ENCODE measurements around the gene TPTE. TPM values are rescaled to one million over a fixed set of nuclear protein-coding genes. Genes with fewer than 3 reads are reported as not detected.
"Not testable (repeated sequence)": the region's sequence is repeated elsewhere in the genome, so short reads cannot be mapped to it uniquely, and the experiment has no call there.

Gene TPTE
- total RNA-seq, 1 experiment from 2014 or later, result not detected

DNA sequence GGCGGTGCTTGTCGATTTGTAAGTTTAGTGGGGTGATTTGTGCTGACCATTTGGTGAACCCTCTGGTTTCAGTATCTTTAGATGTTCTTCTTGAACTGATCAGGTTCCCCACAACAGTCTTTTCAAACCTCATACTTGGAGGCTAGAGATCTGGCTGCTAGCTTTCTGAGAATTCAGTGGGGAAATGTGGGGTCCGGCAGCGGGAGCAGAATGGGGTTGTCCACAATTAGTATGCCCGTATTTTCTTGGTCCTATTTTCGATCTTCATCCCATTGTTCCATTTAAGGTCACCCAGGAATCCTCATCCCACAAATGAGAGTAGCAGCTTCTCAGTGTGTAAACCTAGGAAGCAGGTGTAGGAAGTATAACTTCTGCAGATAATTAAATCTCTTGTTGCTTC, 10.3 kb upstream of the TPTE start:
- no peak overlapping the region for H3K4me3 Mint-ChIP-seq
- peaks cover 48% of the 10 kb centered on the region for H3K9me3 Mint-ChIP-seq
- H3K27me3 Mint-ChIP-seq (ENCODE audit: low read depth), result peaks cover 10% of the 10 kb centered on the region
- no peak for ATAC-seq
- DNase-seq (ENCODE audit: low spot score), result no peak
- TF ChIP-seq HMGA2 (CRISPR knock-in tag; IDR thresholded peaks at IDR 0.05), result no peak
- no peak for TF ChIP-seq NFATC4 (CRISPR knock-in tag; IDR thresholded peaks at IDR 0.05)
- TF ChIP-seq ETV6 (CRISPR knock-in tag; IDR thresholded peaks at IDR 0.05), result no peak
- TF ChIP-seq, protein P1, sequence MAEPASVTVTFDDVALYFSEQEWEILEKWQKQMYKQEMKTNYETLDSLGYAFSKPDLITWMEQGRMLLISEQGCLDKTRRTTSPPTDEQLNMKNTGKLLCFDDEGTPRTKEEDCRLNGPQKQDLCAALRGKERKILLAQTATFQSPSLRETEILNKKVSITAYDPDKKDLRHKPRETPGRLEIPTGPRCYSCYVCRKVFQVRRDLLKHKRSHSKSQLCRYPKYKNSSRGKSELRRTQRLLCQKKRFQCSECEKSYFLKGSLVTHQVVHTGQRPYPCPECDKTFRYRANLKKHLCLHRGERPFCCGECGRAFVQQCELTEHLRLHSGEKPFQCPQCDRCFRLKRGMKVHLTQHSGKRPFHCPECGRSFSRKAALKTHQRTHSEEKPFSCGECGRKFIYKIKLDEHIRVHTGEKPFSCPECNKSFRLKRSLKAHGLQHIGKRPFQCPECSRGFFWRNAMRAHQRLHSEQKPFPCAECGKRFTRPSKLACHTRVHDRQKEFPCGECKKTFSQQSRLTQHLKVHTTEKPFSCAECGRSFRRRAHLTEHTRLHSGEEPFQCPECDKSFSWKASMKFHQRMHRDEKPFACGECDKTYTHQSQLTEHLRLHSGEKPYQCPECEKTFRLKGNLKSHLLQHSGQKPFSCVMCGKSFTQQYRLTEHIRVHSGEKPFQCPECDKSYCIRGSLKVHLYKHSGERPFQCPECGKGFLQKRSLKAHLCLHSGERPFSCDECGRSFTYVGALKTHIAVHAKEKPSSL (CRISPR knock-in tag; conservative IDR thresholded peaks at IDR 0.05), result no peak
- TF ChIP-seq TCF7 (CRISPR knock-in tag; IDR thresholded peaks at IDR 0.05; ENCODE audit: low read depth), result no peak
- TF ChIP-seq, protein P2, sequence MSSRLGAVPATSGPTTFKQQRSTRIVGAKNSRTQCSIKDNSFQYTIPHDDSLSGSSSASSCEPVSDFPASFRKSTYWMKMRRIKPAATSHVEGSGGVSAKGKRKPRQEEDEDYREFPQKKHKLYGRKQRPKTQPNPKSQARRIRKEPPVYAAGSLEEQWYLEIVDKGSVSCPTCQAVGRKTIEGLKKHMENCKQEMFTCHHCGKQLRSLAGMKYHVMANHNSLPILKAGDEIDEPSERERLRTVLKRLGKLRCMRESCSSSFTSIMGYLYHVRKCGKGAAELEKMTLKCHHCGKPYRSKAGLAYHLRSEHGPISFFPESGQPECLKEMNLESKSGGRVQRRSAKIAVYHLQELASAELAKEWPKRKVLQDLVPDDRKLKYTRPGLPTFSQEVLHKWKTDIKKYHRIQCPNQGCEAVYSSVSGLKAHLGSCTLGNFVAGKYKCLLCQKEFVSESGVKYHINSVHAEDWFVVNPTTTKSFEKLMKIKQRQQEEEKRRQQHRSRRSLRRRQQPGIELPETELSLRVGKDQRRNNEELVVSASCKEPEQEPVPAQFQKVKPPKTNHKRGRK (CRISPR knock-in tag; IDR thresholded peaks at IDR 0.05; ENCODE audit: borderline replicate concordance), result no peak
- no peak for TF ChIP-seq SMAD3 (CRISPR knock-in tag; IDR thresholded peaks at IDR 0.05; ENCODE audit: borderline replicate concordance)
- TF ChIP-seq JAZF1 (CRISPR knock-in tag; IDR thresholded peaks at IDR 0.05), result no peak
- TF ChIP-seq, protein P3, sequence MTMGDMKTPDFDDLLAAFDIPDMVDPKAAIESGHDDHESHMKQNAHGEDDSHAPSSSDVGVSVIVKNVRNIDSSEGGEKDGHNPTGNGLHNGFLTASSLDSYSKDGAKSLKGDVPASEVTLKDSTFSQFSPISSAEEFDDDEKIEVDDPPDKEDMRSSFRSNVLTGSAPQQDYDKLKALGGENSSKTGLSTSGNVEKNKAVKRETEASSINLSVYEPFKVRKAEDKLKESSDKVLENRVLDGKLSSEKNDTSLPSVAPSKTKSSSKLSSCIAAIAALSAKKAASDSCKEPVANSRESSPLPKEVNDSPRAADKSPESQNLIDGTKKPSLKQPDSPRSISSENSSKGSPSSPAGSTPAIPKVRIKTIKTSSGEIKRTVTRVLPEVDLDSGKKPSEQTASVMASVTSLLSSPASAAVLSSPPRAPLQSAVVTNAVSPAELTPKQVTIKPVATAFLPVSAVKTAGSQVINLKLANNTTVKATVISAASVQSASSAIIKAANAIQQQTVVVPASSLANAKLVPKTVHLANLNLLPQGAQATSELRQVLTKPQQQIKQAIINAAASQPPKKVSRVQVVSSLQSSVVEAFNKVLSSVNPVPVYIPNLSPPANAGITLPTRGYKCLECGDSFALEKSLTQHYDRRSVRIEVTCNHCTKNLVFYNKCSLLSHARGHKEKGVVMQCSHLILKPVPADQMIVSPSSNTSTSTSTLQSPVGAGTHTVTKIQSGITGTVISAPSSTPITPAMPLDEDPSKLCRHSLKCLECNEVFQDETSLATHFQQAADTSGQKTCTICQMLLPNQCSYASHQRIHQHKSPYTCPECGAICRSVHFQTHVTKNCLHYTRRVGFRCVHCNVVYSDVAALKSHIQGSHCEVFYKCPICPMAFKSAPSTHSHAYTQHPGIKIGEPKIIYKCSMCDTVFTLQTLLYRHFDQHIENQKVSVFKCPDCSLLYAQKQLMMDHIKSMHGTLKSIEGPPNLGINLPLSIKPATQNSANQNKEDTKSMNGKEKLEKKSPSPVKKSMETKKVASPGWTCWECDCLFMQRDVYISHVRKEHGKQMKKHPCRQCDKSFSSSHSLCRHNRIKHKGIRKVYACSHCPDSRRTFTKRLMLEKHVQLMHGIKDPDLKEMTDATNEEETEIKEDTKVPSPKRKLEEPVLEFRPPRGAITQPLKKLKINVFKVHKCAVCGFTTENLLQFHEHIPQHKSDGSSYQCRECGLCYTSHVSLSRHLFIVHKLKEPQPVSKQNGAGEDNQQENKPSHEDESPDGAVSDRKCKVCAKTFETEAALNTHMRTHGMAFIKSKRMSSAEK (CRISPR knock-in tag; IDR thresholded peaks at IDR 0.05; ENCODE audit: borderline replicate concordance), result no peak
- no peak for TF ChIP-seq NFYB (CRISPR knock-in tag; conservative IDR thresholded peaks at IDR 0.05; ENCODE audit: low read depth)
- no peak for TF ChIP-seq NFE2L1 (CRISPR knock-in tag; IDR thresholded peaks at IDR 0.05)
- TF ChIP-seq, protein P4, sequence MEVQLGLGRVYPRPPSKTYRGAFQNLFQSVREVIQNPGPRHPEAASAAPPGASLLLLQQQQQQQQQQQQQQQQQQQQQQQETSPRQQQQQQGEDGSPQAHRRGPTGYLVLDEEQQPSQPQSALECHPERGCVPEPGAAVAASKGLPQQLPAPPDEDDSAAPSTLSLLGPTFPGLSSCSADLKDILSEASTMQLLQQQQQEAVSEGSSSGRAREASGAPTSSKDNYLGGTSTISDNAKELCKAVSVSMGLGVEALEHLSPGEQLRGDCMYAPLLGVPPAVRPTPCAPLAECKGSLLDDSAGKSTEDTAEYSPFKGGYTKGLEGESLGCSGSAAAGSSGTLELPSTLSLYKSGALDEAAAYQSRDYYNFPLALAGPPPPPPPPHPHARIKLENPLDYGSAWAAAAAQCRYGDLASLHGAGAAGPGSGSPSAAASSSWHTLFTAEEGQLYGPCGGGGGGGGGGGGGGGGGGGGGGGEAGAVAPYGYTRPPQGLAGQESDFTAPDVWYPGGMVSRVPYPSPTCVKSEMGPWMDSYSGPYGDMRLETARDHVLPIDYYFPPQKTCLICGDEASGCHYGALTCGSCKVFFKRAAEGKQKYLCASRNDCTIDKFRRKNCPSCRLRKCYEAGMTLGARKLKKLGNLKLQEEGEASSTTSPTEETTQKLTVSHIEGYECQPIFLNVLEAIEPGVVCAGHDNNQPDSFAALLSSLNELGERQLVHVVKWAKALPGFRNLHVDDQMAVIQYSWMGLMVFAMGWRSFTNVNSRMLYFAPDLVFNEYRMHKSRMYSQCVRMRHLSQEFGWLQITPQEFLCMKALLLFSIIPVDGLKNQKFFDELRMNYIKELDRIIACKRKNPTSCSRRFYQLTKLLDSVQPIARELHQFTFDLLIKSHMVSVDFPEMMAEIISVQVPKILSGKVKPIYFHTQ (CRISPR knock-in tag; IDR thresholded peaks at IDR 0.05), result no peak
- TF ChIP-seq, protein P5, sequence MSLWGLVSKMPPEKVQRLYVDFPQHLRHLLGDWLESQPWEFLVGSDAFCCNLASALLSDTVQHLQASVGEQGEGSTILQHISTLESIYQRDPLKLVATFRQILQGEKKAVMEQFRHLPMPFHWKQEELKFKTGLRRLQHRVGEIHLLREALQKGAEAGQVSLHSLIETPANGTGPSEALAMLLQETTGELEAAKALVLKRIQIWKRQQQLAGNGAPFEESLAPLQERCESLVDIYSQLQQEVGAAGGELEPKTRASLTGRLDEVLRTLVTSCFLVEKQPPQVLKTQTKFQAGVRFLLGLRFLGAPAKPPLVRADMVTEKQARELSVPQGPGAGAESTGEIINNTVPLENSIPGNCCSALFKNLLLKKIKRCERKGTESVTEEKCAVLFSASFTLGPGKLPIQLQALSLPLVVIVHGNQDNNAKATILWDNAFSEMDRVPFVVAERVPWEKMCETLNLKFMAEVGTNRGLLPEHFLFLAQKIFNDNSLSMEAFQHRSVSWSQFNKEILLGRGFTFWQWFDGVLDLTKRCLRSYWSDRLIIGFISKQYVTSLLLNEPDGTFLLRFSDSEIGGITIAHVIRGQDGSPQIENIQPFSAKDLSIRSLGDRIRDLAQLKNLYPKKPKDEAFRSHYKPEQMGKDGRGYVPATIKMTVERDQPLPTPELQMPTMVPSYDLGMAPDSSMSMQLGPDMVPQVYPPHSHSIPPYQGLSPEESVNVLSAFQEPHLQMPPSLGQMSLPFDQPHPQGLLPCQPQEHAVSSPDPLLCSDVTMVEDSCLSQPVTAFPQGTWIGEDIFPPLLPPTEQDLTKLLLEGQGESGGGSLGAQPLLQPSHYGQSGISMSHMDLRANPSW (CRISPR knock-in tag; conservative IDR thresholded peaks at IDR 0.05; ENCODE audit: low read depth), result no peak
- TF ChIP-seq, protein P6, sequence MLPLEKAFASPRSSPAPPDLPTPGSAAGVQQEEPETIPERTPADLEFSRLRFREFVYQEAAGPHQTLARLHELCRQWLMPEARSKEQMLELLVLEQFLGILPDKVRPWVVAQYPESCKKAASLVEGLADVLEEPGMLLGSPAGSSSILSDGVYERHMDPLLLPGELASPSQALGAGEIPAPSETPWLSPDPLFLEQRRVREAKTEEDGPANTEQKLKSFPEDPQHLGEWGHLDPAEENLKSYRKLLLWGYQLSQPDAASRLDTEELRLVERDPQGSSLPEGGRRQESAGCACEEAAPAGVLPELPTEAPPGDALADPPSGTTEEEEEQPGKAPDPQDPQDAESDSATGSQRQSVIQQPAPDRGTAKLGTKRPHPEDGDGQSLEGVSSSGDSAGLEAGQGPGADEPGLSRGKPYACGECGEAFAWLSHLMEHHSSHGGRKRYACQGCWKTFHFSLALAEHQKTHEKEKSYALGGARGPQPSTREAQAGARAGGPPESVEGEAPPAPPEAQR (CRISPR knock-in tag; IDR thresholded peaks at IDR 0.05), result no peak
- no peak for TF ChIP-seq MYBL2 (CRISPR knock-in tag; IDR thresholded peaks at IDR 0.05)
- TF ChIP-seq, protein P7, sequence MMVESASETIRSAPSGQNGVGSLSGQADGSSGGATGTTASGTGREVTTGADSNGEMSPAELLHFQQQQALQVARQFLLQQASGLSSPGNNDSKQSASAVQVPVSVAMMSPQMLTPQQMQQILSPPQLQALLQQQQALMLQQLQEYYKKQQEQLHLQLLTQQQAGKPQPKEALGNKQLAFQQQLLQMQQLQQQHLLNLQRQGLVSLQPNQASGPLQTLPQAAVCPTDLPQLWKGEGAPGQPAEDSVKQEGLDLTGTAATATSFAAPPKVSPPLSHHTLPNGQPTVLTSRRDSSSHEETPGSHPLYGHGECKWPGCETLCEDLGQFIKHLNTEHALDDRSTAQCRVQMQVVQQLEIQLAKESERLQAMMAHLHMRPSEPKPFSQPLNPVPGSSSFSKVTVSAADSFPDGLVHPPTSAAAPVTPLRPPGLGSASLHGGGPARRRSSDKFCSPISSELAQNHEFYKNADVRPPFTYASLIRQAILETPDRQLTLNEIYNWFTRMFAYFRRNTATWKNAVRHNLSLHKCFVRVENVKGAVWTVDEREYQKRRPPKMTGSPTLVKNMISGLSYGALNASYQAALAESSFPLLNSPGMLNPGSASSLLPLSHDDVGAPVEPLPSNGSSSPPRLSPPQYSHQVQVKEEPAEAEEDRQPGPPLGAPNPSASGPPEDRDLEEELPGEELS (CRISPR knock-in tag; IDR thresholded peaks at IDR 0.05), result no peak
- no peak for TF ChIP-seq ZNF423 (CRISPR knock-in tag; IDR thresholded peaks at IDR 0.05)
- H3K27ac Mint-ChIP-seq, result no peak overlapping the region
- ChIA-PET CTCF (no interaction called here), POLR2A (no interaction called here)
- H3K36me3 Mint-ChIP-seq, result peaks cover 46% of the 10 kb centered on the region
- no peaks in the 10 kb centered on the region for H3K4me1 Mint-ChIP-seq

DNA sequence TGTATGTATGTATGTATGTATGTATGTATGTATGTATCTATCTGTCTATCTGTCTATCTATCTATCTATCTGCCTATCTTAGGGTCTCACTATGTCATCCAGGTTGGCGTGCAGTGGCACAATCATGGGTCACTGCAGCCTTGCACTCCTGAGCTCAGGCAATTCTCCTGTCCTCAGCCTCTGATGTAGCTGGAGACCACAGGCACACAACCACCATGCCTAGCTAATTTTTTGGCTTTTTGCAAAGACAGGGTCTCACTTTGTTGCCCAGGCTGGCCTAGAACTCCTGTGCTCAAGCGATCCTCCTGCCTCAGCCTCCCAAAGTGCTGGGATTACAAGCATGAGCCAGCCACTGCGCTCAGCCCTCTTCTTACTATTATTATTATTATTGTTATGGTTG, 4.5 kb upstream of the TPTE start:
- H3K36me3 Mint-ChIP-seq, result peaks cover 72% of the 10 kb centered on the region
- DNase-seq (ENCODE audit: low spot score); H3K4me1 Mint-ChIP-seq; H3K27ac Mint-ChIP-seq; POLR2A ChIA-PET; H3K4me3 Mint-ChIP-seq; CTCF ChIA-PET; ATAC-seq: not testable (repeated sequence)
- peaks cover 26% of the 10 kb centered on the region for H3K27me3 Mint-ChIP-seq (ENCODE audit: low read depth)
- H3K9me3 Mint-ChIP-seq, result peaks cover 69% of the 10 kb centered on the region

All from WTC11 (cell line).